ENCODE data around the gene ACOT7.

DNA sequence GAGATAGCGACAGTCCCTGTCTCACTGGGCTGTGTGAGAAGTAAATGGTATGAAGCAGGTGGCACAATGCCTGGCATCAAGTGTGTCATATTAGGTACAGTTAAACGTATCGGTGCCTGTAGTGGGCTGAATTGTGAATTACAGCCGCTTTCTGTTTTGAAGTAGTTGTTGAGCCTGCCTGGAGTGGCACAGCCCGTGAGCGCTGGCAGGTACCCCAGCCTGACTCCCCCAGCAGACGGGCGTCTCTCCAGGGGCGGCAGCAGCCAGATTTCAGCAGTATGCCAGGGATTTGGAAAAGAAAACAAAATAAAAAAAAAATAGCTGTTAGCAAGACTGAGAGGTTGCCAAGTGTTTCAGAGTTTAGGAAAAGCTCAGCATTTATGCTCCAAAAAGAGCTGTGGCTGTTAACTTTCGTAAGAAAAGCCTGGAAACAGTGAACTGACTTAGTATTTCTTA, 106.1 kb downstream of the ACOT7 start:
- TF ChIP-seq EP300 (IDR thresholded peaks at IDR 0.05; ENCODE audit: borderline replicate concordance) (no peak), ZBTB7A (IDR thresholded peaks at IDR 0.05; ENCODE audit: low read depth) (no peak), CEBPB (IDR thresholded peaks at IDR 0.05) (no peak), RAD21 (IDR thresholded peaks at IDR 0.05; ENCODE audit: low read depth) (no peak), TAF1 (IDR thresholded peaks at IDR 0.05; ENCODE audit: low read depth) (no peak)
- TF ChIP-seq, protein P1, sequence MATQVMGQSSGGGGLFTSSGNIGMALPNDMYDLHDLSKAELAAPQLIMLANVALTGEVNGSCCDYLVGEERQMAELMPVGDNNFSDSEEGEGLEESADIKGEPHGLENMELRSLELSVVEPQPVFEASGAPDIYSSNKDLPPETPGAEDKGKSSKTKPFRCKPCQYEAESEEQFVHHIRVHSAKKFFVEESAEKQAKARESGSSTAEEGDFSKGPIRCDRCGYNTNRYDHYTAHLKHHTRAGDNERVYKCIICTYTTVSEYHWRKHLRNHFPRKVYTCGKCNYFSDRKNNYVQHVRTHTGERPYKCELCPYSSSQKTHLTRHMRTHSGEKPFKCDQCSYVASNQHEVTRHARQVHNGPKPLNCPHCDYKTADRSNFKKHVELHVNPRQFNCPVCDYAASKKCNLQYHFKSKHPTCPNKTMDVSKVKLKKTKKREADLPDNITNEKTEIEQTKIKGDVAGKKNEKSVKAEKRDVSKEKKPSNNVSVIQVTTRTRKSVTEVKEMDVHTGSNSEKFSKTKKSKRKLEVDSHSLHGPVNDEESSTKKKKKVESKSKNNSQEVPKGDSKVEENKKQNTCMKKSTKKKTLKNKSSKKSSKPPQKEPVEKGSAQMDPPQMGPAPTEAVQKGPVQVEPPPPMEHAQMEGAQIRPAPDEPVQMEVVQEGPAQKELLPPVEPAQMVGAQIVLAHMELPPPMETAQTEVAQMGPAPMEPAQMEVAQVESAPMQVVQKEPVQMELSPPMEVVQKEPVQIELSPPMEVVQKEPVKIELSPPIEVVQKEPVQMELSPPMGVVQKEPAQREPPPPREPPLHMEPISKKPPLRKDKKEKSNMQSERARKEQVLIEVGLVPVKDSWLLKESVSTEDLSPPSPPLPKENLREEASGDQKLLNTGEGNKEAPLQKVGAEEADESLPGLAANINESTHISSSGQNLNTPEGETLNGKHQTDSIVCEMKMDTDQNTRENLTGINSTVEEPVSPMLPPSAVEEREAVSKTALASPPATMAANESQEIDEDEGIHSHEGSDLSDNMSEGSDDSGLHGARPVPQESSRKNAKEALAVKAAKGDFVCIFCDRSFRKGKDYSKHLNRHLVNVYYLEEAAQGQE (IDR thresholded peaks at IDR 0.05; ENCODE audit: low read depth): no peak
- TF ChIP-seq, protein P2, sequence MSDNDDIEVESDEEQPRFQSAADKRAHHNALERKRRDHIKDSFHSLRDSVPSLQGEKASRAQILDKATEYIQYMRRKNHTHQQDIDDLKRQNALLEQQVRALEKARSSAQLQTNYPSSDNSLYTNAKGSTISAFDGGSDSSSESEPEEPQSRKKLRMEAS (IDR thresholded peaks at IDR 0.05): no peak
